Testis (tissue), 3 donors: Measurements from ENCODE around the gene TEN1. TPM values are rescaled to one million over a fixed set of nuclear protein-coding genes. Genes with fewer than 3 reads are reported as not detected.

Experiments
- DNase-seq: peaks from one replicate; pipeline ENCODE4 v3.0.0-alpha.2; 2019
- H3K27ac ChIP-seq, 2 donors: fragments of 200-600 bp; sonication (generic); one replicate each; pipeline ENCODE4 v1.5.1; 2019
- H3K27me3 ChIP-seq: fragments of 200-600 bp; sonication (generic); one replicate; pipeline ENCODE4 v1.5.1; 2019
- H3K36me3 ChIP-seq: fragments of 200-600 bp; sonication (generic); one replicate; pipeline ENCODE4 v1.5.1; 2017; ENCODE audit warnings: low read depth; ENCODE audit errors: missing control alignments
- H3K4me1 ChIP-seq: fragments of 200-600 bp; sonication (generic); one replicate; pipeline ENCODE4 v1.5.1; 2019
- H3K4me3 ChIP-seq, 2 donors: fragments of 200-600 bp; sonication (generic); one replicate each; pipeline ENCODE4 v1.5.1; 2017 to 2019
- H3K9me3 ChIP-seq: fragments of 200-600 bp; sonication (generic); one replicate; pipeline ENCODE4 v1.5.1; 2017
- CTCF ChIP-seq, 3 experiments: fragments of 450-650 bp in 2 of 3; fragments of 200-600 bp in 1 of 3; sonication (generic) in 1 of 3; IDR thresholded peaks; one replicate each; pipeline ENCODE4 v1.5.1; 2016 to 2019; ENCODE audit warnings: antibody characterized with exemption in 3 of 3, mild to moderate bottlenecking in 2 of 3, moderate library complexity in 1 of 3
- POLR2A ChIP-seq: fragments of 450-650 bp; IDR thresholded peaks from one replicate; pipeline ENCODE4 v1.6.1; 2017; ENCODE audit warnings: antibody characterized with exemption, mild to moderate bottlenecking, moderate library complexity
- WGBS, 2 donors: methylation state at CpG; one replicate each; pipeline ENCODE4 v1.1.5; 2018; 5-methylcytosine and 5-hydroxymethylcytosine counted together
- intact Hi-C: fragments of 100-400 bp; cut with DNase I; formaldehyde crosslinking; loops from one replicate; pipeline ENCODE4 v1.15.1; 2023; ENCODE audit warnings: low total_unique reads
- polyA plus RNA-seq: library from polyadenylated mRNA; stranded (reverse); fragments of 350-450 nt; fragmentation: Illumina TruSeq; extraction: RNeasy Lipid Tissue Mini Kit (QIAGEN cat#74804); gene quantifications from one replicate; pipeline ENCODE4 v1.2.3, GENCODE V29; 2014; ENCODE audit warnings: low read depth, low replicate concordance; ENCODE audit not compliant: insufficient read depth
- total RNA-seq, 2 donors: library from RNA; depleted of rRNA; stranded (reverse); fragments of >200 nt; gene quantifications; one replicate each; pipeline ENCODE4 v1.2.3, GENCODE V29; 2016

TEN1 gene
- total and polyA plus RNA-seq, 3 donors from 2014 or later: 15.4 to 19.5 (median 17.8) TPM

GRCh38 chr17:76033139-76033538 is 54.1 kb downstream of the TEN1 start:
- no peak overlapping the region for H3K4me3 ChIP-seq
- WGBS, 2 donors: 81 to 93% methylated on average over 6 of the region's 6 CpGs
- H3K27me3 ChIP-seq: no peaks in the 10 kb centered on the region
- intact Hi-C loops: no loop called here
- no peaks in the 10 kb centered on the region for H3K9me3 ChIP-seq
- TF ChIP-seq CTCF (IDR thresholded peaks at IDR 0.05) (no peak), POLR2A (no peak)
- H3K4me1 ChIP-seq: peaks cover 21% of the 10 kb centered on the region
- DNase-seq: no peak
- no peaks in the 10 kb centered on the region for H3K36me3 ChIP-seq
- H3K27ac ChIP-seq: no peak overlapping the region

GRCh38 chr17:76034428-76035350 is 55.6 kb downstream of the TEN1 start:
- H3K36me3 ChIP-seq: no peaks in the 10 kb centered on the region
- no peak overlapping the region for H3K4me3 ChIP-seq
- no peak for TF ChIP-seq CTCF (IDR thresholded peaks at IDR 0.05)
- TF ChIP-seq POLR2A: no peak
- H3K27me3 ChIP-seq: no peaks in the 10 kb centered on the region
- peak overlapping the region in 1 of 2 donors; percentile 33 for H3K27ac ChIP-seq
- intact Hi-C loops: no loop called here
- peaks cover 15% of the 10 kb centered on the region for H3K4me1 ChIP-seq
- DNase-seq: no peak
- no peaks in the 10 kb centered on the region for H3K9me3 ChIP-seq
- 60 to 68% methylated on average over 13 of the region's 13 CpGs for WGBS, 2 donors

- H3K36me3 ChIP-seq: no peaks in the 10 kb centered on the region
- peaks cover 14% of the 10 kb centered on the region for H3K4me1 ChIP-seq
- no peaks in the 10 kb centered on the region for H3K27me3 ChIP-seq
- peak overlapping the region in 1 of 2 donors; percentile 6 for H3K27ac ChIP-seq
- intact Hi-C loops: no loop called here
- H3K4me3 ChIP-seq: no peak overlapping the region
- no peaks in the 10 kb centered on the region for H3K9me3 ChIP-seq
- DNase-seq: peak; percentile 26
- WGBS, 2 donors: 43 to 60% methylated on average over 16 to 22 of the region's 22 CpGs
- TF ChIP-seq POLR2A (no peak), CTCF (IDR thresholded peaks at IDR 0.05) (no peak)
These were observed 57.6 kb downstream of the TEN1 start for GRCh38 chr17:76036497-76037261.

- Histone ChIP-seq H3K27me3 (no peaks in the 10 kb centered on the region), H3K9me3 (no peaks in the 10 kb centered on the region), H3K4me3 (no peak overlapping the region), H3K4me1 (peaks cover 14% of the 10 kb centered on the region), H3K27ac (no peak overlapping the region), H3K36me3 (no peaks in the 10 kb centered on the region)
- WGBS, 2 donors: 85 to 91% methylated on average over 3 of the region's 3 CpGs
- no peak for TF ChIP-seq POLR2A
- TF ChIP-seq CTCF (IDR thresholded peaks at IDR 0.05): no peak
- no peak for DNase-seq
- intact Hi-C loops: no loop called here
These were observed 59.0 kb downstream of the TEN1 start for GRCh38 chr17:76038050-76038449.
